SK-N-SH treated with all-trans-retinoic acid at 6 μM for 48 hours (cell line): Measurements from ENCODE around the gene CD180.

Experiments
- ATAC-seq: fragments of 200-7000 bp; cut with Tn5 transposase; 3 replicates; pipeline ENCODE4 v1.9.1; 2020; ENCODE audit warnings: mild to moderate bottlenecking, moderate library complexity
- ARNTL ChIP-seq: fragments of 450-650 bp; formaldehyde crosslinking; IDR thresholded peaks from 2 replicates; pipeline ENCODE4 v1.5.0; 2020; ENCODE audit warnings: low read depth, mild to moderate bottlenecking, moderate library complexity, borderline replicate concordance
- BACH2 ChIP-seq: fragments of 250-450 bp; sonication (Bioruptor Pico); IDR thresholded peaks from 2 replicates; pipeline ENCODE4 v1.9.0; 2021; ENCODE audit warnings: mild to moderate bottlenecking, borderline replicate concordance
- CSDC2 ChIP-seq: fragments of 250-450 bp; sonication (Bioruptor Pico); IDR thresholded peaks from 2 replicates; pipeline ENCODE4 v1.5.0; 2020; ENCODE audit warnings: mild to moderate bottlenecking, moderate library complexity
- ESRRG ChIP-seq: fragments of 250-450 bp; sonication (Bioruptor Pico); IDR thresholded peaks from 2 replicates; pipeline ENCODE4 v1.6.1; 2021; ENCODE audit warnings: mild to moderate bottlenecking
- ISL1 ChIP-seq: fragments of 250-450 bp; sonication (Bioruptor Pico); IDR thresholded peaks from 2 replicates; pipeline ENCODE4 v2.1.2; 2022; ENCODE audit warnings: mild to moderate bottlenecking, moderate library complexity
- RARB ChIP-seq: fragments of 250-450 bp; sonication (Bioruptor Pico); IDR thresholded peaks from 2 replicates; pipeline ENCODE4 v1.8.0; 2021; ENCODE audit warnings: mild to moderate bottlenecking, moderate library complexity
- SNAI2 ChIP-seq: fragments of 250-450 bp; sonication (Bioruptor Pico); IDR thresholded peaks from 2 replicates; pipeline ENCODE4 v1.5.0; 2020; ENCODE audit warnings: mild to moderate bottlenecking, moderate library complexity
- TCF4 ChIP-seq: fragments of 250-450 bp; sonication (Bioruptor Pico); IDR thresholded peaks from 2 replicates; pipeline ENCODE4 v1.8.0; 2021; ENCODE audit warnings: mild to moderate bottlenecking, moderate library complexity, borderline replicate concordance
- TOX ChIP-seq: fragments of 250-450 bp; sonication (Bioruptor Pico); IDR thresholded peaks from 2 replicates; pipeline ENCODE4 v1.8.0; 2021; ENCODE audit warnings: mild to moderate bottlenecking, moderate library complexity, borderline replicate concordance
- ZC3H10 ChIP-seq: fragments of 250-450 bp; sonication (Bioruptor Pico); IDR thresholded peaks from 2 replicates; pipeline ENCODE4 v1.5.1; 2021; ENCODE audit warnings: mild to moderate bottlenecking, moderate library complexity
- ZFP3 ChIP-seq: fragments of 250-450 bp; sonication (Bioruptor Pico); IDR thresholded peaks from 2 replicates; pipeline ENCODE4 v1.5.0; 2020; ENCODE audit warnings: mild to moderate bottlenecking, moderate library complexity
- ZFP30 ChIP-seq: fragments of 450-650 bp; formaldehyde crosslinking; IDR thresholded peaks from 2 replicates; pipeline ENCODE4 v1.5.0; 2022; ENCODE audit warnings: mild to moderate bottlenecking, moderate library complexity
- ZNF565 ChIP-seq: fragments of 450-650 bp; formaldehyde crosslinking; conservative IDR thresholded peaks from 2 replicates; pipeline ENCODE4 v1.5.0; 2020; ENCODE audit warnings: low read depth, mild to moderate bottlenecking, moderate library complexity
- ZNF70 ChIP-seq: fragments of 450-650 bp; formaldehyde crosslinking; IDR thresholded peaks from 2 replicates; pipeline ENCODE4 v1.5.0; 2020; ENCODE audit warnings: mild to moderate bottlenecking, moderate library complexity
- ZNF8 ChIP-seq: fragments of 450-650 bp; formaldehyde crosslinking; IDR thresholded peaks from 2 replicates; pipeline ENCODE4 v1.5.0; 2020; ENCODE audit warnings: mild to moderate bottlenecking, moderate library complexity
- TF ChIP-seq, protein P1 (sequence below): fragments of 250-450 bp; sonication (Bioruptor Pico); IDR thresholded peaks from 2 replicates; pipeline ENCODE4 v1.5.0; 2020; ENCODE audit warnings: mild to moderate bottlenecking, moderate library complexity
- TF ChIP-seq, protein P2 (sequence below): fragments of 250-450 bp; sonication (Bioruptor Pico); IDR thresholded peaks from 2 replicates; pipeline ENCODE4 v1.8.0; 2021; ENCODE audit warnings: low read depth, mild to moderate bottlenecking, moderate library complexity, borderline replicate concordance
- TF ChIP-seq, protein P3 (sequence below): fragments of 250-450 bp; sonication (Bioruptor Pico); IDR thresholded peaks from 2 replicates; pipeline ENCODE4 v1.5.1; 2021; ENCODE audit warnings: mild to moderate bottlenecking, moderate library complexity
- TF ChIP-seq, protein P4 (sequence below): fragments of 250-450 bp; sonication (Bioruptor Pico); IDR thresholded peaks from 2 replicates; pipeline ENCODE4 v1.8.0; 2020; ENCODE audit warnings: mild to moderate bottlenecking, moderate library complexity, borderline replicate concordance

Gene CD180

DNA sequence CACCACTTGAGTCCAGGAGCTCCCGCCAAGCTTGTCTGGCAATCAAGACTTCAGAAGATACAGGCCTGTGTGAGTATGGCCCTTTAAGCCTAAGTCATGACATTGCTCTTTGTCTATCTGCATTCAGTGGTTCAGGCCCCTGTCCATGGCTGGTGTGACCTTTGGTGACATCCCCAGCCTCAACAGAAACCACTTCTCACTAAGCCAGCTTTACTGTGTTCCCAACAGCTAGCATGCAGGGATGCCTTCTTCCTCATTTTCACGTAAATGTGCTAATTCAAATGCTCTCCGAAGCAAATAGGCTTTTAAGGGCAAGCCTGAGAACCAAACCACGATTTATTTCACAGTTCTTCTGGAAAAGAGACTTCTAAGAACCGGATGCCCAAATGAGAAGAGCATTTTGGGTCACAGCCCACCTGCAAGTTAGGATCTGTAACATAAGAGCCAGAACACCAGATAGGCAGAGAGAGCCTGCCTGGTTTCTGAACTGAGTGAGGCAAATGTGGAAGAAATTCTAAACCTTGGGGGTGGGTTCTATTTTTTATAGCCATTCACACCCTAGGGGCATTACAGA, 14.9 kb downstream of the CD180 start:
- TF ChIP-seq BACH2 (CRISPR knock-in tag) (no peak), ZNF70 (CRISPR knock-in tag) (no peak), ARNTL (CRISPR knock-in tag) (no peak), TCF4 (no peak), CSDC2 (CRISPR knock-in tag) (no peak), SNAI2 (CRISPR knock-in tag) (no peak), ZFP30 (CRISPR knock-in tag) (no peak), ZNF8 (CRISPR knock-in tag) (no peak), ZC3H10 (CRISPR knock-in tag) (no peak), ZFP3 (CRISPR knock-in tag) (no peak)
- TF ChIP-seq, protein P1, sequence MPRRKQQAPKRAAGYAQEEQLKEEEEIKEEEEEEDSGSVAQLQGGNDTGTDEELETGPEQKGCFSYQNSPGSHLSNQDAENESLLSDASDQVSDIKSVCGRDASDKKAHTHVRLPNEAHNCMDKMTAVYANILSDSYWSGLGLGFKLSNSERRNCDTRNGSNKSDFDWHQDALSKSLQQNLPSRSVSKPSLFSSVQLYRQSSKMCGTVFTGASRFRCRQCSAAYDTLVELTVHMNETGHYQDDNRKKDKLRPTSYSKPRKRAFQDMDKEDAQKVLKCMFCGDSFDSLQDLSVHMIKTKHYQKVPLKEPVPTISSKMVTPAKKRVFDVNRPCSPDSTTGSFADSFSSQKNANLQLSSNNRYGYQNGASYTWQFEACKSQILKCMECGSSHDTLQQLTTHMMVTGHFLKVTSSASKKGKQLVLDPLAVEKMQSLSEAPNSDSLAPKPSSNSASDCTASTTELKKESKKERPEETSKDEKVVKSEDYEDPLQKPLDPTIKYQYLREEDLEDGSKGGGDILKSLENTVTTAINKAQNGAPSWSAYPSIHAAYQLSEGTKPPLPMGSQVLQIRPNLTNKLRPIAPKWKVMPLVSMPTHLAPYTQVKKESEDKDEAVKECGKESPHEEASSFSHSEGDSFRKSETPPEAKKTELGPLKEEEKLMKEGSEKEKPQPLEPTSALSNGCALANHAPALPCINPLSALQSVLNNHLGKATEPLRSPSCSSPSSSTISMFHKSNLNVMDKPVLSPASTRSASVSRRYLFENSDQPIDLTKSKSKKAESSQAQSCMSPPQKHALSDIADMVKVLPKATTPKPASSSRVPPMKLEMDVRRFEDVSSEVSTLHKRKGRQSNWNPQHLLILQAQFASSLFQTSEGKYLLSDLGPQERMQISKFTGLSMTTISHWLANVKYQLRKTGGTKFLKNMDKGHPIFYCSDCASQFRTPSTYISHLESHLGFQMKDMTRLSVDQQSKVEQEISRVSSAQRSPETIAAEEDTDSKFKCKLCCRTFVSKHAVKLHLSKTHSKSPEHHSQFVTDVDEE (CRISPR knock-in tag): no peak
- TF ChIP-seq, protein P2, sequence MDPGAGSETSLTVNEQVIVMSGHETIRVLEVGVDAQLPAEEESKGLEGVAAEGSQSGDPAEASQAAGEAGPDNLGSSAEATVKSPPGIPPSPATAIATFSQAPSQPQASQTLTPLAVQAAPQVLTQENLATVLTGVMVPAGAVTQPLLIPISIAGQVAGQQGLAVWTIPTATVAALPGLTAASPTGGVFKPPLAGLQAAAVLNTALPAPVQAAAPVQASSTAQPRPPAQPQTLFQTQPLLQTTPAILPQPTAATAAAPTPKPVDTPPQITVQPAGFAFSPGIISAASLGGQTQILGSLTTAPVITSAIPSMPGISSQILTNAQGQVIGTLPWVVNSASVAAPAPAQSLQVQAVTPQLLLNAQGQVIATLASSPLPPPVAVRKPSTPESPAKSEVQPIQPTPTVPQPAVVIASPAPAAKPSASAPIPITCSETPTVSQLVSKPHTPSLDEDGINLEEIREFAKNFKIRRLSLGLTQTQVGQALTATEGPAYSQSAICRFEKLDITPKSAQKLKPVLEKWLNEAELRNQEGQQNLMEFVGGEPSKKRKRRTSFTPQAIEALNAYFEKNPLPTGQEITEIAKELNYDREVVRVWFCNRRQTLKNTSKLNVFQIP: no peak
- TF ChIP-seq, protein P3, sequence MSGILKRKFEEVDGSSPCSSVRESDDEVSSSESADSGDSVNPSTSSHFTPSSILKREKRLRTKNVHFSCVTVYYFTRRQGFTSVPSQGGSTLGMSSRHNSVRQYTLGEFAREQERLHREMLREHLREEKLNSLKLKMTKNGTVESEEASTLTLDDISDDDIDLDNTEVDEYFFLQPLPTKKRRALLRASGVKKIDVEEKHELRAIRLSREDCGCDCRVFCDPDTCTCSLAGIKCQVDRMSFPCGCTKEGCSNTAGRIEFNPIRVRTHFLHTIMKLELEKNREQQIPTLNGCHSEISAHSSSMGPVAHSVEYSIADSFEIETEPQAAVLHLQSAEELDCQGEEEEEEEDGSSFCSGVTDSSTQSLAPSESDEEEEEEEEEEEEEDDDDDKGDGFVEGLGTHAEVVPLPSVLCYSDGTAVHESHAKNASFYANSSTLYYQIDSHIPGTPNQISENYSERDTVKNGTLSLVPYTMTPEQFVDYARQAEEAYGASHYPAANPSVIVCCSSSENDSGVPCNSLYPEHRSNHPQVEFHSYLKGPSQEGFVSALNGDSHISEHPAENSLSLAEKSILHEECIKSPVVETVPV: no peak
- ATAC-seq: no peak

DNA sequence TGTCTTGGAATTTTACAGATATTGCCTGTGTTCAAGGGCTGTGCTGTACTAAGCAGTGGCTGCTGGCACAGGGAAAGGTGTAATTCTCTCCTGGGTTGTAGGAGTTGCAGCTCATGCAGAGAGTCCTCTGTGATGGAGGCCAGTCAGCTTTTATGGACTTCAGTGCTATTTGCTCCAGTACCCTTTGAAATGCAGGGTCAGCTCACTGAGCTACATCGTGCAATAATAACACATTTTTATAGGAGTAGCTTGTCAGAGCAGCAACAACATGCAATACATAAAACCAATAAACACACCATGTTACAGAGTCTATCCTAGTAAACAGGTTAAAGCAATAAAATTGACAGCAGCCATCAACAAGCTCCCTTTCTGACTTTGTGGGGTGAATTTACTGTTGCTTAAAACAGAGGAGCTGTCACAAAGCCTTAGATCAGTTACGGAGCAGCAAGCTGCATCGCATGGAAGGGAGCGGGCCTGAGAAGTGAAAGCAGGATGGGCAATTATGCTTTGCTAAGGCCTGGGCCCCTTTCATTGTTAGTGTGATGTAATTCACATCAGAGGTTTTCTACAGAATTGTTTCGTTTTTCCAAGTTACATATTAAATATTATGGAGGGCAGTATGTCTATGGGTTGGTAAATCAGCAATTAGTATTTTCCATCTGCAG, 16.8 kb downstream of the CD180 start:
- ATAC-seq: no peak
- TF ChIP-seq, protein P3: no peak
- TF ChIP-seq, protein P2: no peak
- TF ChIP-seq TOX (CRISPR knock-in tag) (no peak), TCF4 (no peak), BACH2 (CRISPR knock-in tag) (no peak), ZC3H10 (CRISPR knock-in tag) (no peak), RARB (CRISPR knock-in tag) (no peak), ZNF565 (CRISPR knock-in tag) (no peak), ISL1 (CRISPR knock-in tag) (no peak), CSDC2 (CRISPR knock-in tag) (no peak), ESRRG (CRISPR knock-in tag) (no peak)
- TF ChIP-seq, protein P4, sequence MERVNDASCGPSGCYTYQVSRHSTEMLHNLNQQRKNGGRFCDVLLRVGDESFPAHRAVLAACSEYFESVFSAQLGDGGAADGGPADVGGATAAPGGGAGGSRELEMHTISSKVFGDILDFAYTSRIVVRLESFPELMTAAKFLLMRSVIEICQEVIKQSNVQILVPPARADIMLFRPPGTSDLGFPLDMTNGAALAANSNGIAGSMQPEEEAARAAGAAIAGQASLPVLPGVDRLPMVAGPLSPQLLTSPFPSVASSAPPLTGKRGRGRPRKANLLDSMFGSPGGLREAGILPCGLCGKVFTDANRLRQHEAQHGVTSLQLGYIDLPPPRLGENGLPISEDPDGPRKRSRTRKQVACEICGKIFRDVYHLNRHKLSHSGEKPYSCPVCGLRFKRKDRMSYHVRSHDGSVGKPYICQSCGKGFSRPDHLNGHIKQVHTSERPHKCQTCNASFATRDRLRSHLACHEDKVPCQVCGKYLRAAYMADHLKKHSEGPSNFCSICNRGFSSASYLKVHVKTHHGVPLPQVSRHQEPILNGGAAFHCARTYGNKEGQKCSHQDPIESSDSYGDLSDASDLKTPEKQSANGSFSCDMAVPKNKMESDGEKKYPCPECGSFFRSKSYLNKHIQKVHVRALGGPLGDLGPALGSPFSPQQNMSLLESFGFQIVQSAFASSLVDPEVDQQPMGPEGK: no peak
- TF ChIP-seq, protein P1 (CRISPR knock-in tag): no peak
